HepG2 (cell line): Measurements from ENCODE around the gene FGD2. TPM values are rescaled to one million over a fixed set of nuclear protein-coding genes. Genes with fewer than 3 reads are reported as not detected.
A peak's percentile ranks its signal among the peaks of the same experiment; 100 is the strongest.

Experiments
- BRCA1 ChIP-seq: sonication (generic); formaldehyde crosslinking; IDR thresholded peaks from 2 replicates; pipeline ENCODE4 v1.4.0; 2020; ENCODE audit warnings: missing genetic modification reagents
- DNMT3B ChIP-seq: conservative IDR thresholded peaks from 2 replicates; pipeline ENCODE4 v1.6.1; 2016; ENCODE audit warnings: missing biosample characterization, control low read depth
- FOXO1 ChIP-seq: sonication (generic); formaldehyde crosslinking; IDR thresholded peaks from 2 replicates; pipeline ENCODE4 v1.4.0; 2020; ENCODE audit warnings: missing genetic modification reagents
- MATR3 ChIP-seq: sonication (generic); formaldehyde crosslinking; IDR thresholded peaks from 2 replicates; pipeline ENCODE4 v1.4.0; 2020; ENCODE audit warnings: missing genetic modification reagents
- NFIC ChIP-seq: IDR thresholded peaks from 2 replicates; pipeline ENCODE4 v1.6.1; 2012; ENCODE audit warnings: mild to moderate bottlenecking, low read length, inconsistent platforms
- U2AF1 ChIP-seq: fragments of 200-400 bp; formaldehyde crosslinking; optimal IDR thresholded peaks from 2 replicates; pipeline ENCODE3; 2017; ENCODE audit warnings: mild to moderate bottlenecking, low read depth, low read length
- ZFYVE20 ChIP-seq: sonication (generic); formaldehyde crosslinking; IDR thresholded peaks from 2 replicates; pipeline ENCODE4 v1.8.0; 2023; ENCODE audit warnings: low read depth, mild to moderate bottlenecking, moderate library complexity, missing genetic modification reagents, borderline replicate concordance
- ZNF20 ChIP-seq: sonication (generic); formaldehyde crosslinking; IDR thresholded peaks from 2 replicates; pipeline ENCODE4 v1.4.0; 2020; ENCODE audit warnings: mild to moderate bottlenecking, moderate library complexity, missing genetic modification reagents
- ZNF383 ChIP-seq: sonication (generic); formaldehyde crosslinking; IDR thresholded peaks from 2 replicates; pipeline ENCODE4 v1.4.0; 2020; ENCODE audit warnings: missing genetic modification reagents, mild to moderate bottlenecking, borderline replicate concordance
- ZNF549 ChIP-seq: sonication (generic); formaldehyde crosslinking; IDR thresholded peaks from 2 replicates; pipeline ENCODE4 v1.5.0; 2020; ENCODE audit warnings: missing genetic modification reagents
- ZNF777 ChIP-seq: sonication (generic); formaldehyde crosslinking; IDR thresholded peaks from 2 replicates; pipeline ENCODE4 v1.4.0; 2020; ENCODE audit warnings: missing genetic modification reagents
- ZNF792 ChIP-seq: IDR thresholded peaks from 2 replicates; pipeline ENCODE4 v1.6.1; 2016
- ZNF841 ChIP-seq: sonication (generic); formaldehyde crosslinking; IDR thresholded peaks from 2 replicates; pipeline ENCODE4 v1.8.1; 2023; ENCODE audit warnings: missing genetic modification reagents, borderline replicate concordance
- polyA plus RNA-seq, 8 experiments: library from polyadenylated mRNA; depleted of rRNA in 3 of 8; stranded (reverse) in 7 of 8; unstranded in 1 of 8; fragments of >200 nt; fragmentation: Illumina TruSeq in 4 of 8; extraction: Trizol in 4 of 8; gene quantifications; 2 replicates each; pipeline versions ENCODE4 v1.2.1 to v1.2.3, GENCODE V29; 2011 to 2016; ENCODE audit warnings: low read depth in 4 of 8, missing spikeins in 1 of 8, mixed read lengths in 1 of 8; ENCODE audit not compliant: insufficient read depth in 1 of 8
- total RNA-seq, 5 experiments: library from RNA; depleted of rRNA; stranded (reverse); fragments of >200 nt; fragmentation: Illumina TruSeq; extraction: Trizol; gene quantifications; 2 replicates each; pipeline ENCODE4 v1.2.3, GENCODE V29; 2016; ENCODE audit warnings: low read depth in 1 of 5
- TF ChIP-seq, protein P1 (sequence below): sonication (generic); formaldehyde crosslinking; IDR thresholded peaks from 2 replicates; pipeline ENCODE4 v1.4.0; 2020; ENCODE audit warnings: missing genetic modification reagents, borderline replicate concordance
- TF ChIP-seq, protein P2 (sequence below): sonication (generic); formaldehyde crosslinking; conservative IDR thresholded peaks from 2 replicates; pipeline ENCODE4 v1.4.0; 2020; ENCODE audit warnings: mild to moderate bottlenecking, missing genetic modification reagents, moderate library complexity
- TF ChIP-seq, protein P3 (sequence below): sonication (generic); formaldehyde crosslinking; IDR thresholded peaks from 2 replicates; pipeline ENCODE4 v1.8.0; 2023; ENCODE audit warnings: mild to moderate bottlenecking, missing genetic modification reagents
- TF ChIP-seq, protein P4 (sequence below): sonication (generic); formaldehyde crosslinking; conservative IDR thresholded peaks from 2 replicates; pipeline ENCODE4 v1.8.0; 2022; ENCODE audit warnings: missing genetic modification reagents
- TF ChIP-seq, protein P5 (sequence below): sonication (generic); formaldehyde crosslinking; IDR thresholded peaks from 2 replicates; pipeline ENCODE4 v1.4.0; 2020; ENCODE audit warnings: missing genetic modification reagents; ENCODE audit errors: not compliant biosample characterization

FGD2 gene
- total and polyA plus RNA-seq, 2 of the 13 experiments (the other 11 are each of a cell fraction or from before 2014, with no cell fraction given) = not detected

DNA sequence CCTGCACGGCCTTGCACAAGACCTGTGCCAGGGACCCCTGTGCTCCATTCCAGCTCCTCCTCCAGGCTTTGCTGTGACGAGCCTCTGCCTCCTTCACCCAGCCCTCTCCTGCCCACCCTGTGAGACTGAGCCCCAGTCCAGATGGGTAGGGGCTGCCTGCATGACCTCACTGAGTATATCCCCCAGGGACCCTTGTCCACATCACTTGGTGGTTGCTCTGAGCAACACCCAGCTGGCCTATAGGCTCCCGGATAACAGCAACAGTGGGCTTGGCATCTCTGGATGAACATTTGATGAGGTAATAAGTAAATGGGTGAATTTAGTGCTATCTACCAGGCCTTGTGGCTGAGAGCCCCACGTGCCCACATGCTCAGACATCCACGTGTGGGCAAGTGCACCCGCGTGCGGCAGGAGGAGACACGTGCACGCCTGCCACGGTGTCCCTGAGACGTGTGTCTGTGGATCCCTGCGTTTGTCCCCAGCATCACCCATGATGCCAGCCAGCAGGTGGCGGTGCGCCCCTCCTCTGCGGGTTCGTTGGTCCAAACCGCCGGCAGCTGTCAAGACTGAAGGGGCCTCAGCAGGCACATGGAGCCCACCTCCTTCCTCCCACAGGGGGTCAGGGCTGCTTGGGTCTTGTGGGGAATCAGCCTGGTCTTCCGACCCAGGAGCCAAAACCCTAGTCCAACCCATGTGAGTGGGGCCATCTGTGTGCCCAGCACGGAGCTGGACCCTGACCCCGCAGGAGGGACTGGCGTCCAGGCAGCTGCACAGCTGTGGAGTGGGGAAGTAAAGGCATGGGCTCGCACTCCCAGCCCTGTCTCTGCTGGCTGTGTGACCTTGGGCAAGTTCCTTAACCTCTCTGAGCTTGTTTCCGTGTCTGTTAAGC lies 45.9 kb downstream of the FGD2 start (continued):
- TF ChIP-seq ZNF792 (CRISPR knock-in tag) (peak; percentile 41; the same call in 1 of the 2 replicates), DNMT3B (CRISPR knock-in tag) (no peak), MATR3 (CRISPR knock-in tag) (no peak), ZNF383 (CRISPR knock-in tag) (peak; percentile 71; the same call in 1 of the 2 replicates), ZNF20 (no peak), ZNF777 (CRISPR knock-in tag) (peak; percentile 52), BRCA1 (0 out of 2 replicates have a peak, but pooled peaks have one; percentile 57), ZNF841 (CRISPR knock-in tag) (no peak), NFIC (no peak), FOXO1 (CRISPR knock-in tag) (peak; percentile 74), U2AF1 (no peak), ZFYVE20 (CRISPR knock-in tag) (no peak), ZNF549 (CRISPR knock-in tag) (no peak)
- TF ChIP-seq, protein P1, sequence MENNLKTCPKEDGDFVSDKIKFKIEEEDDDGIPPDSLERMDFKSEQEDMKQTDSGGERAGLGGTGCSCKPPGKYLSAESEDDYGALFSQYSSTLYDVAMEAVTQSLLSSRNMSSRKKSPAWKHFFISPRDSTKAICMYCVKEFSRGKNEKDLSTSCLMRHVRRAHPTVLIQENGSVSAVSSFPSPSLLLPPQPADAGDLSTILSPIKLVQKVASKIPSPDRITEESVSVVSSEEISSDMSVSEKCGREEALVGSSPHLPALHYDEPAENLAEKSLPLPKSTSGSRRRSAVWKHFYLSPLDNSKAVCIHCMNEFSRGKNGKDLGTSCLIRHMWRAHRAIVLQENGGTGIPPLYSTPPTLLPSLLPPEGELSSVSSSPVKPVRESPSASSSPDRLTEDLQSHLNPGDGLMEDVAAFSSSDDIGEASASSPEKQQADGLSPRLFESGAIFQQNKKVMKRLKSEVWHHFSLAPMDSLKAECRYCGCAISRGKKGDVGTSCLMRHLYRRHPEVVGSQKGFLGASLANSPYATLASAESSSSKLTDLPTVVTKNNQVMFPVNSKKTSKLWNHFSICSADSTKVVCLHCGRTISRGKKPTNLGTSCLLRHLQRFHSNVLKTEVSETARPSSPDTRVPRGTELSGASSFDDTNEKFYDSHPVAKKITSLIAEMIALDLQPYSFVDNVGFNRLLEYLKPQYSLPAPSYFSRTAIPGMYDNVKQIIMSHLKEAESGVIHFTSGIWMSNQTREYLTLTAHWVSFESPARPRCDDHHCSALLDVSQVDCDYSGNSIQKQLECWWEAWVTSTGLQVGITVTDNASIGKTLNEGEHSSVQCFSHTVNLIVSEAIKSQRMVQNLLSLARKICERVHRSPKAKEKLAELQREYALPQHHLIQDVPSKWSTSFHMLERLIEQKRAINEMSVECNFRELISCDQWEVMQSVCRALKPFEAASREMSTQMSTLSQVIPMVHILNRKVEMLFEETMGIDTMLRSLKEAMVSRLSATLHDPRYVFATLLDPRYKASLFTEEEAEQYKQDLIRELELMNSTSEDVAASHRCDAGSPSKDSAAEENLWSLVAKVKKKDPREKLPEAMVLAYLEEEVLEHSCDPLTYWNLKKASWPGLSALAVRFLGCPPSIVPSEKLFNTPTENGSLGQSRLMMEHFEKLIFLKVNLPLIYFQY (CRISPR knock-in tag) = no peak
- TF ChIP-seq, protein P2, sequence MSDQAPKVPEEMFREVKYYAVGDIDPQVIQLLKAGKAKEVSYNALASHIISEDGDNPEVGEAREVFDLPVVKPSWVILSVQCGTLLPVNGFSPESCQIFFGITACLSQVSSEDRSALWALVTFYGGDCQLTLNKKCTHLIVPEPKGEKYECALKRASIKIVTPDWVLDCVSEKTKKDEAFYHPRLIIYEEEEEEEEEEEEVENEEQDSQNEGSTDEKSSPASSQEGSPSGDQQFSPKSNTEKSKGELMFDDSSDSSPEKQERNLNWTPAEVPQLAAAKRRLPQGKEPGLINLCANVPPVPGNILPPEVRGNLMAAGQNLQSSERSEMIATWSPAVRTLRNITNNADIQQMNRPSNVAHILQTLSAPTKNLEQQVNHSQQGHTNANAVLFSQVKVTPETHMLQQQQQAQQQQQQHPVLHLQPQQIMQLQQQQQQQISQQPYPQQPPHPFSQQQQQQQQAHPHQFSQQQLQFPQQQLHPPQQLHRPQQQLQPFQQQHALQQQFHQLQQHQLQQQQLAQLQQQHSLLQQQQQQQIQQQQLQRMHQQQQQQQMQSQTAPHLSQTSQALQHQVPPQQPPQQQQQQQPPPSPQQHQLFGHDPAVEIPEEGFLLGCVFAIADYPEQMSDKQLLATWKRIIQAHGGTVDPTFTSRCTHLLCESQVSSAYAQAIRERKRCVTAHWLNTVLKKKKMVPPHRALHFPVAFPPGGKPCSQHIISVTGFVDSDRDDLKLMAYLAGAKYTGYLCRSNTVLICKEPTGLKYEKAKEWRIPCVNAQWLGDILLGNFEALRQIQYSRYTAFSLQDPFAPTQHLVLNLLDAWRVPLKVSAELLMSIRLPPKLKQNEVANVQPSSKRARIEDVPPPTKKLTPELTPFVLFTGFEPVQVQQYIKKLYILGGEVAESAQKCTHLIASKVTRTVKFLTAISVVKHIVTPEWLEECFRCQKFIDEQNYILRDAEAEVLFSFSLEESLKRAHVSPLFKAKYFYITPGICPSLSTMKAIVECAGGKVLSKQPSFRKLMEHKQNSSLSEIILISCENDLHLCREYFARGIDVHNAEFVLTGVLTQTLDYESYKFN (CRISPR knock-in tag) = peak; percentile 38
- TF ChIP-seq, protein P3, sequence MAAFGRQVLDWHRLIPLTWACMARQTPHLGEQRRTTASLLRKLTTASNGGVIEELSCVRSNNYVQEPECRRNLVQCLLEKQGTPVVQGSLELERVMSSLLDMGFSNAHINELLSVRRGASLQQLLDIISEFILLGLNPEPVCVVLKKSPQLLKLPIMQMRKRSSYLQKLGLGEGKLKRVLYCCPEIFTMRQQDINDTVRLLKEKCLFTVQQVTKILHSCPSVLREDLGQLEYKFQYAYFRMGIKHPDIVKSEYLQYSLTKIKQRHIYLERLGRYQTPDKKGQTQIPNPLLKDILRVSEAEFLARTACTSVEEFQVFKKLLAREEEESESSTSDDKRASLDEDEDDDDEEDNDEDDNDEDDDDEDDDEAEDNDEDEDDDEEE (CRISPR knock-in tag) = no peak; the same call in 1 of the 2 replicates
- TF ChIP-seq, protein P4, sequence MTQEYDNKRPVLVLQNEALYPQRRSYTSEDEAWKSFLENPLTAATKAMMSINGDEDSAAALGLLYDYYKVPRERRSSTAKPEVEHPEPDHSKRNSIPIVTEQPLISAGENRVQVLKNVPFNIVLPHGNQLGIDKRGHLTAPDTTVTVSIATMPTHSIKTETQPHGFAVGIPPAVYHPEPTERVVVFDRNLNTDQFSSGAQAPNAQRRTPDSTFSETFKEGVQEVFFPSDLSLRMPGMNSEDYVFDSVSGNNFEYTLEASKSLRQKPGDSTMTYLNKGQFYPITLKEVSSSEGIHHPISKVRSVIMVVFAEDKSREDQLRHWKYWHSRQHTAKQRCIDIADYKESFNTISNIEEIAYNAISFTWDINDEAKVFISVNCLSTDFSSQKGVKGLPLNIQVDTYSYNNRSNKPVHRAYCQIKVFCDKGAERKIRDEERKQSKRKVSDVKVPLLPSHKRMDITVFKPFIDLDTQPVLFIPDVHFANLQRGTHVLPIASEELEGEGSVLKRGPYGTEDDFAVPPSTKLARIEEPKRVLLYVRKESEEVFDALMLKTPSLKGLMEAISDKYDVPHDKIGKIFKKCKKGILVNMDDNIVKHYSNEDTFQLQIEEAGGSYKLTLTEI = no peak
- TF ChIP-seq, protein P5, sequence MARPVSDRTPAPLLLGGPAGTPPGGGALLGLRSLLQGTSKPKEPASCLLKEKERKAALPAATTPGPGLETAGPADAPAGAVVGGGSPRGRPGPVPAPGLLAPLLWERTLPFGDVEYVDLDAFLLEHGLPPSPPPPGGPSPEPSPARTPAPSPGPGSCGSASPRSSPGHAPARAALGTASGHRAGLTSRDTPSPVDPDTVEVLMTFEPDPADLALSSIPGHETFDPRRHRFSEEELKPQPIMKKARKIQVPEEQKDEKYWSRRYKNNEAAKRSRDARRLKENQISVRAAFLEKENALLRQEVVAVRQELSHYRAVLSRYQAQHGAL (CRISPR knock-in tag) = no peak
